Measurements from ENCODE around the gene UVRAG.

GRCh38 chr11:76107971-76108370 is 293.0 kb downstream of the UVRAG start:
- TF ChIP-seq, protein P1, sequence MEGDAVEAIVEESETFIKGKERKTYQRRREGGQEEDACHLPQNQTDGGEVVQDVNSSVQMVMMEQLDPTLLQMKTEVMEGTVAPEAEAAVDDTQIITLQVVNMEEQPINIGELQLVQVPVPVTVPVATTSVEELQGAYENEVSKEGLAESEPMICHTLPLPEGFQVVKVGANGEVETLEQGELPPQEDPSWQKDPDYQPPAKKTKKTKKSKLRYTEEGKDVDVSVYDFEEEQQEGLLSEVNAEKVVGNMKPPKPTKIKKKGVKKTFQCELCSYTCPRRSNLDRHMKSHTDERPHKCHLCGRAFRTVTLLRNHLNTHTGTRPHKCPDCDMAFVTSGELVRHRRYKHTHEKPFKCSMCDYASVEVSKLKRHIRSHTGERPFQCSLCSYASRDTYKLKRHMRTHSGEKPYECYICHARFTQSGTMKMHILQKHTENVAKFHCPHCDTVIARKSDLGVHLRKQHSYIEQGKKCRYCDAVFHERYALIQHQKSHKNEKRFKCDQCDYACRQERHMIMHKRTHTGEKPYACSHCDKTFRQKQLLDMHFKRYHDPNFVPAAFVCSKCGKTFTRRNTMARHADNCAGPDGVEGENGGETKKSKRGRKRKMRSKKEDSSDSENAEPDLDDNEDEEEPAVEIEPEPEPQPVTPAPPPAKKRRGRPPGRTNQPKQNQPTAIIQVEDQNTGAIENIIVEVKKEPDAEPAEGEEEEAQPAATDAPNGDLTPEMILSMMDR (optimal IDR thresholded peaks at IDR 0.05 in 1 of 3, IDR thresholded peaks at IDR 0.05 in 1 of 3, conservative IDR thresholded peaks at IDR 0.05 in 1 of 3; ENCODE audit: extremely low read depth in 1 of 3, insufficient read depth in 2 of 3, low read length in 3 of 3): no peak
- TF ChIP-seq EZH2 (IDR thresholded peaks at IDR 0.05; ENCODE audit: low read length): no peak
